Measurements from ENCODE around the gene MTHFD2L.

DNA sequence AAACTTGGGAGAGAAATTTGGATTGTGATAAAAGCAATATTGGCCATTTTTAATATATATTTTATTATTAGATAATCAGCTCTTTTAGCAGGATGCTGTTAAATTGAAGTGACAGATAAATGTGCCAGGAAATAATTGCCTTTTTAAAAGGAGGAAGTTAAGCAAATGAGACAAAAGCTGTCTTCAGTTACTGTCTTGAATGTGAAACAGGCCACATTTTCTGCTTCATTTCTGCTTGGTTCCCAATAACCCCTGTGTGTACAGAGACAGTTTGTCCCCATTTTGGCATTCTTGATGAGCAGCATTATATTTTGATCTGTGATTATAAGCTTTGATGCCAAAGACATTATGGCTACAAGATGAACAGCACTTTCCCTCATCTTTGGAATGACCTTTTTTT is 151.3 kb downstream of the MTHFD2L start:
- TF ChIP-seq, protein P1, sequence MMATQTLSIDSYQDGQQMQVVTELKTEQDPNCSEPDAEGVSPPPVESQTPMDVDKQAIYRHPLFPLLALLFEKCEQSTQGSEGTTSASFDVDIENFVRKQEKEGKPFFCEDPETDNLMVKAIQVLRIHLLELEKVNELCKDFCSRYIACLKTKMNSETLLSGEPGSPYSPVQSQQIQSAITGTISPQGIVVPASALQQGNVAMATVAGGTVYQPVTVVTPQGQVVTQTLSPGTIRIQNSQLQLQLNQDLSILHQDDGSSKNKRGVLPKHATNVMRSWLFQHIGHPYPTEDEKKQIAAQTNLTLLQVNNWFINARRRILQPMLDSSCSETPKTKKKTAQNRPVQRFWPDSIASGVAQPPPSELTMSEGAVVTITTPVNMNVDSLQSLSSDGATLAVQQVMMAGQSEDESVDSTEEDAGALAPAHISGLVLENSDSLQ (IDR thresholded peaks at IDR 0.05), result no peak
- TF ChIP-seq BRD4 (IDR thresholded peaks at IDR 0.05) (no peak), ZNF274 (IDR thresholded peaks at IDR 0.05; ENCODE audit: borderline replicate concordance, low read depth, low read length) (no peak), POLR3G (IDR thresholded peaks at IDR 0.05; ENCODE audit: extremely low read depth, insufficient read length, insufficient replicate concordance) (no peak), ZBTB17 (CRISPR knock-in tag; IDR thresholded peaks at IDR 0.05) (no peak), ZNF133 (CRISPR knock-in tag; IDR thresholded peaks at IDR 0.05) (no peak), SP2 (IDR thresholded peaks at IDR 0.05; ENCODE audit: extremely low read depth, low read depth, low read length, poor library complexity, severe bottlenecking) (no peak), CHD4 (IDR thresholded peaks at IDR 0.05; ENCODE audit: insufficient read depth, insufficient replicate concordance, low read depth, low read length, poor library complexity, severe bottlenecking) (no peak), ZBTB8A (IDR thresholded peaks at IDR 0.05; ENCODE audit: partially characterized antibody) (no peak)
- TF ChIP-seq, protein P2, sequence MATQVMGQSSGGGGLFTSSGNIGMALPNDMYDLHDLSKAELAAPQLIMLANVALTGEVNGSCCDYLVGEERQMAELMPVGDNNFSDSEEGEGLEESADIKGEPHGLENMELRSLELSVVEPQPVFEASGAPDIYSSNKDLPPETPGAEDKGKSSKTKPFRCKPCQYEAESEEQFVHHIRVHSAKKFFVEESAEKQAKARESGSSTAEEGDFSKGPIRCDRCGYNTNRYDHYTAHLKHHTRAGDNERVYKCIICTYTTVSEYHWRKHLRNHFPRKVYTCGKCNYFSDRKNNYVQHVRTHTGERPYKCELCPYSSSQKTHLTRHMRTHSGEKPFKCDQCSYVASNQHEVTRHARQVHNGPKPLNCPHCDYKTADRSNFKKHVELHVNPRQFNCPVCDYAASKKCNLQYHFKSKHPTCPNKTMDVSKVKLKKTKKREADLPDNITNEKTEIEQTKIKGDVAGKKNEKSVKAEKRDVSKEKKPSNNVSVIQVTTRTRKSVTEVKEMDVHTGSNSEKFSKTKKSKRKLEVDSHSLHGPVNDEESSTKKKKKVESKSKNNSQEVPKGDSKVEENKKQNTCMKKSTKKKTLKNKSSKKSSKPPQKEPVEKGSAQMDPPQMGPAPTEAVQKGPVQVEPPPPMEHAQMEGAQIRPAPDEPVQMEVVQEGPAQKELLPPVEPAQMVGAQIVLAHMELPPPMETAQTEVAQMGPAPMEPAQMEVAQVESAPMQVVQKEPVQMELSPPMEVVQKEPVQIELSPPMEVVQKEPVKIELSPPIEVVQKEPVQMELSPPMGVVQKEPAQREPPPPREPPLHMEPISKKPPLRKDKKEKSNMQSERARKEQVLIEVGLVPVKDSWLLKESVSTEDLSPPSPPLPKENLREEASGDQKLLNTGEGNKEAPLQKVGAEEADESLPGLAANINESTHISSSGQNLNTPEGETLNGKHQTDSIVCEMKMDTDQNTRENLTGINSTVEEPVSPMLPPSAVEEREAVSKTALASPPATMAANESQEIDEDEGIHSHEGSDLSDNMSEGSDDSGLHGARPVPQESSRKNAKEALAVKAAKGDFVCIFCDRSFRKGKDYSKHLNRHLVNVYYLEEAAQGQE (IDR thresholded peaks at IDR 0.05; ENCODE audit: borderline replicate concordance), result no peak
- TF ChIP-seq, protein P2 (CRISPR knock-in tag; IDR thresholded peaks at IDR 0.05; ENCODE audit: low read depth), result no peak

Data from K562 (cell line).